HepG2 (cell line): ENCODE data around the gene CLDN5.

Experiments
- BHLHE40 ChIP-seq: IDR thresholded peaks from 2 replicates; pipeline ENCODE4 v1.6.1; 2011; ENCODE audit warnings: low read length, improper control_type of control experiment
- BORCS8-MEF2B ChIP-seq: sonication (generic); formaldehyde crosslinking; IDR thresholded peaks from 2 replicates; pipeline ENCODE4 v1.8.0; 2022; ENCODE audit warnings: mild to moderate bottlenecking, missing genetic modification reagents
- CEBPB ChIP-seq: IDR thresholded peaks from 2 replicates; pipeline ENCODE4 v1.6.1; 2011; ENCODE audit warnings: low read depth, low read length, improper control_type of control experiment, borderline replicate concordance
- CTCF ChIP-seq: sonication (generic); formaldehyde crosslinking; IDR thresholded peaks from 2 replicates; pipeline ENCODE4 v1.5.0; 2020; ENCODE audit warnings: mild to moderate bottlenecking, missing genetic modification reagents, moderate library complexity
- HDAC2 ChIP-seq: sonication (generic); formaldehyde crosslinking; IDR thresholded peaks from 2 replicates; pipeline ENCODE4 v1.4.0; 2020; ENCODE audit warnings: missing genetic modification reagents
- HES4 ChIP-seq: sonication (generic); formaldehyde crosslinking; IDR thresholded peaks from 2 replicates; pipeline ENCODE4 v1.9.0; 2021; ENCODE audit warnings: mild to moderate bottlenecking, missing genetic modification reagents, borderline replicate concordance
- HHEX ChIP-seq: IDR thresholded peaks from 2 replicates; pipeline ENCODE4 v1.6.1; 2016; ENCODE audit warnings: control low read depth
- IRF2 ChIP-seq: IDR thresholded peaks from 2 replicates; pipeline ENCODE4 v1.6.1; 2018; ENCODE audit warnings: missing genetic modification reagents, missing compliant biosample characterization
- JUND ChIP-seq: sonication (generic); formaldehyde crosslinking; IDR thresholded peaks from 2 replicates; pipeline ENCODE4 v1.8.0; 2022; ENCODE audit warnings: mild to moderate bottlenecking, missing genetic modification reagents
- PAF1 ChIP-seq: IDR thresholded peaks from 2 replicates; pipeline ENCODE4 v1.6.1; 2016; ENCODE audit warnings: missing genetic modification reagents, missing compliant biosample characterization
- REPIN1 ChIP-seq: sonication (generic); formaldehyde crosslinking; IDR thresholded peaks from 2 replicates; pipeline ENCODE4 v1.8.0; 2022; ENCODE audit warnings: missing genetic modification reagents, low read depth, mild to moderate bottlenecking, borderline replicate concordance
- TCF7 ChIP-seq: sonication (generic); IDR thresholded peaks from 2 replicates; pipeline ENCODE4 v1.6.1; 2016; ENCODE audit warnings: antibody characterized with exemption, low read depth
- ZNF589 ChIP-seq: sonication (generic); formaldehyde crosslinking; conservative IDR thresholded peaks from 2 replicates; pipeline ENCODE4 v1.8.0; 2022; ENCODE audit warnings: mild to moderate bottlenecking, moderate library complexity, missing genetic modification reagents
- ZNF687 ChIP-seq: sonication (generic); formaldehyde crosslinking; IDR thresholded peaks from 2 replicates; pipeline ENCODE4 v1.5.1; 2020; ENCODE audit warnings: mild to moderate bottlenecking, missing genetic modification reagents, moderate library complexity

GRCh38 chr22:19571207-19571795 lies 47.1 kb upstream of the CLDN5 start:
- no peak for TF ChIP-seq JUND (CRISPR knock-in tag)
- no peak for TF ChIP-seq BORCS8-MEF2B (CRISPR knock-in tag)
- TF ChIP-seq ZNF687, result no peak
- no peak for TF ChIP-seq CTCF (CRISPR knock-in tag)
- no peak for TF ChIP-seq REPIN1 (CRISPR knock-in tag)
- TF ChIP-seq PAF1, result no peak
- TF ChIP-seq IRF2 (CRISPR knock-in tag), result no peak
- TF ChIP-seq ZNF589 (CRISPR knock-in tag), result no peak
- TF ChIP-seq HDAC2 (CRISPR knock-in tag), result no peak
- no peak for TF ChIP-seq HHEX (CRISPR knock-in tag)
- TF ChIP-seq TCF7, result no peak
- no peak for TF ChIP-seq CEBPB
- no peak for TF ChIP-seq HES4
- no peak for TF ChIP-seq BHLHE40
